HepG2 (cell line): Measurements from ENCODE around the gene SHISA6. TPM values are rescaled to one million over a fixed set of nuclear protein-coding genes. Genes with fewer than 3 reads are reported as not detected.

Experiments used
- ATAC-seq: fragments of 200-7000 bp; cut with Tn5 transposase; 3 replicates; pipeline ENCODE4 v1.9.1; 2020; ENCODE audit warnings: mild to moderate bottlenecking, moderate library complexity
- BruUV-seq: library from RNA; stranded (reverse); fragments of 400-500 nt; replicated peaks from 2 replicates; lab custom pipeline; 2021; lab: Mats Ljungman, UMichigan
- CTCF ChIA-PET: fragments of 300-600 bp; formaldehyde crosslinking; extraction: SDS; loops from one replicate; lab custom pipeline; 2021; ENCODE audit warnings: low total read pairs, inconsistent platforms, low intra/inter-chr PET ratio; lab: Yijun Ruan, JAX
- POLR2A ChIA-PET: fragments of 350-600 bp; sonication (Branson Sonifier 250); formaldehyde crosslinking; loops from one replicate; lab custom pipeline; 2020; ENCODE audit warnings: antibody characterized with exemption, inconsistent platforms; lab: Yijun Ruan, JAX
- DNase-seq: peaks from one replicate; pipeline ENCODE4 v3.0.0-alpha.2; 2015; ENCODE audit warnings: low spot score
- FAIRE-seq: peaks from 3 replicates; lab custom pipeline; 2011; peaks lifted over from hg19 to GRCh38; lab: Jason Lieb, UNC
- H2AFZ ChIP-seq: one replicate; pipeline ENCODE4 v1.6.1; 2011; ENCODE audit warnings: low read length, inconsistent platforms
- H3K27ac ChIP-seq: fragments of 300-600 bp; 3 replicates; pipeline ENCODE4 v1.8.0; 2011; ENCODE audit warnings: mixed run types, mild to moderate bottlenecking, mixed read lengths, low read length, inconsistent platforms; ENCODE audit not compliant: insufficient read depth; ENCODE audit errors: extremely low read length
- H3K27me3 ChIP-seq, 2 experiments: fragments of 200-600 bp in 1 of 2; 2 replicates in 1 of 2; 3 replicates in 1 of 2; pipeline versions ENCODE4 v1.6.0 to v1.8.0; 2011; ENCODE audit warnings: low read length in 2 of 2, mild to moderate bottlenecking in 2 of 2, moderate library complexity in 2 of 2, inconsistent platforms in 1 of 2; ENCODE audit not compliant: insufficient read depth in 2 of 2, control insufficient read depth in 1 of 2
- H3K36me3 ChIP-seq, 2 experiments: fragments of 200-600 bp in 1 of 2; replicated peaks in 1 of 2; 2 replicates in 1 of 2; 3 replicates in 1 of 2; pipeline versions ENCODE4 v1.5.1 to v1.8.0; 2011; ENCODE audit warnings: low read length in 2 of 2, inconsistent platforms in 1 of 2; ENCODE audit not compliant: insufficient read depth in 2 of 2, control insufficient read depth in 1 of 2
- H3K4me1 ChIP-seq: 2 replicates; pipeline ENCODE4 v1.5.1; 2012; ENCODE audit warnings: low read length, inconsistent platforms; ENCODE audit not compliant: insufficient read depth
- H3K4me2 ChIP-seq: 2 replicates; pipeline ENCODE4 v1.6.0; 2011; ENCODE audit warnings: low read depth, low read length, inconsistent platforms
- H3K4me3 ChIP-seq, 3 experiments: fragments of 200-600 bp in 1 of 3; sonication (generic), shearing (Covaris generic) in 1 of 3; replicated peaks in 1 of 3; 2 replicates each; pipeline ENCODE4 v1.5.1; 2011 to 2016; ENCODE audit warnings: low read length in 3 of 3, inconsistent platforms in 2 of 3, low read depth in 2 of 3, mild to moderate bottlenecking in 2 of 3, control low read depth in 1 of 3, mixed read lengths in 1 of 3; ENCODE audit not compliant: insufficient read depth in 1 of 3
- H3K79me2 ChIP-seq: one replicate; pipeline ENCODE4 v1.6.1; 2011; ENCODE audit warnings: low read length, inconsistent platforms; ENCODE audit not compliant: insufficient read depth
- H3K9ac ChIP-seq: 2 replicates; pipeline ENCODE4 v1.6.0; 2011; ENCODE audit warnings: mild to moderate bottlenecking, low read depth, low read length, inconsistent platforms; ENCODE audit not compliant: insufficient read depth
- H3K9me3 ChIP-seq: 2 replicates; pipeline ENCODE4 v1.5.1; 2012; ENCODE audit warnings: mild to moderate bottlenecking, low read length
- H4K20me1 ChIP-seq: 2 replicates; pipeline ENCODE4 v1.6.0; 2011; ENCODE audit warnings: inconsistent platforms, mild to moderate bottlenecking, low read length, moderate library complexity; ENCODE audit not compliant: insufficient read depth
- ARID4A ChIP-seq: sonication (generic); formaldehyde crosslinking; IDR thresholded peaks from 2 replicates; pipeline ENCODE4 v1.5.0; 2020; ENCODE audit warnings: mild to moderate bottlenecking, missing genetic modification reagents, borderline replicate concordance
- EEA1 ChIP-seq: sonication (generic); formaldehyde crosslinking; IDR thresholded peaks from 2 replicates; pipeline ENCODE4 v1.5.1; 2020; ENCODE audit warnings: mild to moderate bottlenecking, missing genetic modification reagents, borderline replicate concordance
- FOSL2 ChIP-seq: sonication (generic); formaldehyde crosslinking; IDR thresholded peaks from 2 replicates; pipeline ENCODE4 v1.4.0; 2020; ENCODE audit warnings: missing genetic modification reagents
- WIZ ChIP-seq: sonication (generic); formaldehyde crosslinking; IDR thresholded peaks from 2 replicates; pipeline ENCODE4 v1.5.1; 2020; ENCODE audit warnings: mild to moderate bottlenecking, missing genetic modification reagents
- ZNF737 ChIP-seq: sonication (generic); formaldehyde crosslinking; IDR thresholded peaks from 2 replicates; pipeline ENCODE4 v1.5.0; 2020; ENCODE audit warnings: missing genetic modification reagents, mild to moderate bottlenecking, borderline replicate concordance
- WGBS: methylation state at CpG from one replicate; pipeline ENCODE4 v1.1.6; 2017; ENCODE audit warnings: low lambda C conversion rate; 5-methylcytosine and 5-hydroxymethylcytosine counted together
- in situ Hi-C: cut with HindIII; loops from 2 replicates; pipeline ENCODE4 v1.10.0; 2017; ENCODE audit warnings: low pct_unique_long_range_greater_than_20kb; ENCODE audit not compliant: extremely low pct_ligation_motif_present
- intact Hi-C: fragments of 100-400 bp; cut with micrococcal nuclease; formaldehyde crosslinking; loops from one replicate; pipeline ENCODE4 v1.10.0; 2022; ENCODE audit not compliant: unreplicated experiment
- polyA plus RNA-seq, 8 experiments: library from polyadenylated mRNA; depleted of rRNA in 3 of 8; stranded (reverse) in 7 of 8; unstranded in 1 of 8; fragments of >200 nt; fragmentation: Illumina TruSeq in 4 of 8; extraction: Trizol in 4 of 8; gene quantifications; 2 replicates each; pipeline versions ENCODE4 v1.2.1 to v1.2.3, GENCODE V29; 2011 to 2016; ENCODE audit warnings: low read depth in 4 of 8, missing spikeins in 1 of 8, mixed read lengths in 1 of 8; ENCODE audit not compliant: insufficient read depth in 1 of 8
- total RNA-seq, 5 experiments: library from RNA; depleted of rRNA; stranded (reverse); fragments of >200 nt; fragmentation: Illumina TruSeq; extraction: Trizol; gene quantifications; 2 replicates each; pipeline ENCODE4 v1.2.3, GENCODE V29; 2016; ENCODE audit warnings: low read depth in 1 of 5

Gene SHISA6
- total and polyA plus RNA-seq, 2 of the 13 experiments (the other 11 are each of a cell fraction or from before 2014, with no cell fraction given), result not detected

- no peak for FAIRE-seq
Observed at GRCh38 chr17:11551442-11551841, 310.4 kb downstream of the SHISA6 start.

More at GRCh38 chr17:11551442-11551841, 310.4 kb downstream of the SHISA6 start:
- no peaks in the 10 kb centered on the region for H3K27me3 ChIP-seq
- intact Hi-C loops (no loop called here), in situ Hi-C loops (no loop called here)
- WGBS, result 29% methylated on average over 6 of the region's 6 CpGs
- no peak for ATAC-seq
- H3K4me3 ChIP-seq, result no peak overlapping the region
- POLR2A ChIA-PET, result no interaction called here
- TF ChIP-seq ARID4A, result no peak
- TF ChIP-seq EEA1 (CRISPR knock-in tag), result no peak
- no peak for TF ChIP-seq FOSL2 (CRISPR knock-in tag)
- no peak for TF ChIP-seq ZNF737 (CRISPR knock-in tag)
- no peak for TF ChIP-seq WIZ (CRISPR knock-in tag)
- no peaks in the 10 kb centered on the region for H3K36me3 ChIP-seq
- no peak overlapping the region for H2AFZ ChIP-seq
- H3K9me3 ChIP-seq, result no peaks in the 10 kb centered on the region
- H3K27ac ChIP-seq, result no peak overlapping the region
- H3K9ac ChIP-seq, result no peak overlapping the region
- H4K20me1 ChIP-seq, result no peaks in the 10 kb centered on the region
- no peak for DNase-seq
- no TSS peak for BruUV-seq
- H3K4me1 ChIP-seq, result no peaks in the 10 kb centered on the region
- H3K4me2 ChIP-seq, result no peak overlapping the region
- CTCF ChIA-PET, result no interaction called here
- no peaks in the 10 kb centered on the region for H3K79me2 ChIP-seq
